K562 (cell line): ENCODE results near the gene USP13. TPM values are rescaled to one million over a fixed set of nuclear protein-coding genes. Genes with fewer than 3 reads are reported as not detected.

Experiments used
- NFIC ChIP-seq: fragments of 450-650 bp; IDR thresholded peaks from 2 replicates; pipeline ENCODE4 v1.6.1; 2017; ENCODE audit warnings: mild to moderate bottlenecking, inconsistent platforms
- POU5F1 ChIP-seq: fragments of 150-350 bp; IDR thresholded peaks from 2 replicates; pipeline ENCODE4 v1.6.1; 2014; ENCODE audit warnings: borderline replicate concordance, low read length, low read depth, mild to moderate bottlenecking; ENCODE audit not compliant: partially characterized antibody
- RBM17 ChIP-seq: fragments of 200-400 bp; formaldehyde crosslinking; IDR thresholded peaks from 2 replicates; pipeline ENCODE4 v1.6.1; 2017; ENCODE audit warnings: low read depth, mild to moderate bottlenecking, low read length, borderline replicate concordance
- TBP ChIP-seq: optimal IDR thresholded peaks from 2 replicates; pipeline ENCODE3; 2011; ENCODE audit warnings: low read depth, low read length, improper control_type of control experiment
- TFAM ChIP-seq: fragments of 250-450 bp; sonication (Bioruptor Pico); conservative IDR thresholded peaks from 2 replicates; pipeline ENCODE4 v1.5.0; 2021; ENCODE audit warnings: mild to moderate bottlenecking, moderate library complexity
- polyA plus RNA-seq, 8 experiments: library from polyadenylated mRNA; depleted of rRNA in 4 of 8; stranded (reverse) in 5 of 8; unstranded in 3 of 8; fragments of >200 nt; fragmentation: Nextera tagmentation in 2 of 8; fragmentation: Illumina TruSeq in 1 of 8; extraction: Ambion mirVana in 2 of 8; extraction: Trizol in 1 of 8; gene quantifications; 2 replicates each; pipeline versions ENCODE4 v1.2.1 to v1.2.3, GENCODE V29; 2011 to 2014; ENCODE audit warnings: inconsistent platforms in 1 of 8, missing spikeins in 1 of 8
- total RNA-seq, 7 experiments: library from RNA; depleted of rRNA in 6 of 7; stranded (reverse); fragments of >200 nt in 6 of 7; fragmentation: Illumina TruSeq in 2 of 7; extraction: Trizol in 2 of 7; gene quantifications; 2 replicates each; pipeline versions ENCODE4 v1.2.1 to v1.2.3, GENCODE V29; 2011 to 2021; ENCODE audit warnings: low replicate concordance in 1 of 7
- TF ChIP-seq, protein P1 (sequence below), 2 experiments: fragments of 200-800 bp in 1 of 2; sonication (Bioruptor generic) in 1 of 2; sonication (generic) in 1 of 2; formaldehyde crosslinking in 1 of 2; IDR thresholded peaks in 1 of 2; conservative IDR thresholded peaks in 1 of 2; 2 replicates each; pipeline versions ENCODE4 v1.5.0 to v1.6.1; 2016 to 2020; ENCODE audit warnings: missing compliant biosample characterization in 1 of 2, missing genetic modification characterization in 1 of 2, missing genetic modification reagents in 1 of 2
- TF ChIP-seq, protein P2 (sequence below): fragments of 450-650 bp; IDR thresholded peaks from 2 replicates; pipeline ENCODE4 v1.6.1; 2016; ENCODE audit warnings: mild to moderate bottlenecking, moderate library complexity
- TF ChIP-seq, protein P3 (sequence below): fragments of 250-450 bp; sonication (Bioruptor Pico); IDR thresholded peaks from 2 replicates; pipeline ENCODE4 v1.8.0; 2022; ENCODE audit warnings: moderate library complexity, mild to moderate bottlenecking, inconsistent platforms
- TF ChIP-seq, protein P4 (sequence below): fragments of 250-450 bp; sonication (Bioruptor Pico); IDR thresholded peaks from 2 replicates; pipeline ENCODE4 v1.4.0; 2020; ENCODE audit warnings: mild to moderate bottlenecking, moderate library complexity

Gene USP13
- total and polyA plus RNA-seq, 9 of the 15 experiments (the other 6 are each of a cell fraction or from before 2014, with no cell fraction given) = 0.11 to 2.3 (median 0.51) TPM

DNA sequence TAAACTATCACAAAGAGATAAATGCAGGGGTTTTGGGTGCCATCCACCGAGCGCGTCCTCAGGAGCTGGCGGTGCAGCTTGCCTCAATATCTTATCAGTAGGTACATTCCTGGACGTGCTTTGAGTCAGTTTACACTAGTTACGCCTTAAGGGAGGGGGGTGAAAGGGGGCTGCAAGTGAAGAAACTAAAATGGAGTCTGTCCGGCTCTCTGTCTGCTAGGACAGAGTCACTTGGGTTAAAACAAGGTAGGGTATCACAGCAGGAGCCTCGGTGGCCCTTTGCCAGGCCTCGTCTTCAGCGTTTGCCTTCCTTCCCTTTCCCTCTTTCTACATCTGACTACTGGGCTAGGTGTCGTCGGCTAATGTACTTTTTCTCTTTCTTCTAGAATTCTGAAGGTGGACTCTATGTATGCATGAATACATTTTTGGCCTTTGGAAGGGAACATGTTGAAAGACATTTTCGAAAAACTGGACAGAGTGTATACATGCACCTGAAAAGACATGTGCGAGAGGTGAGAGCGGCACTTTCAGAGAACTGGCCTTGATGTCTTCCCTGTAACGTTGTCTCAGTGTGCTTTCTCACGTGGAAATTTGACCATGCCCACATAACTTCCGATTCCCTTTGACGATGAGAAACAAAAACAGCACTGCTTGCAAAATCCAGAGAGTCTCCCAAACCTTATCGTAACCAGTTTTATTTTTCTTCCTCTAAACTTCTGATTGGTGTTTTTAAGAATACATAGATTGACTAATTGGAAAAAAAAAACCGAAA, 28.8 kb downstream of the USP13 start (continued):
- TF ChIP-seq, protein P1, sequence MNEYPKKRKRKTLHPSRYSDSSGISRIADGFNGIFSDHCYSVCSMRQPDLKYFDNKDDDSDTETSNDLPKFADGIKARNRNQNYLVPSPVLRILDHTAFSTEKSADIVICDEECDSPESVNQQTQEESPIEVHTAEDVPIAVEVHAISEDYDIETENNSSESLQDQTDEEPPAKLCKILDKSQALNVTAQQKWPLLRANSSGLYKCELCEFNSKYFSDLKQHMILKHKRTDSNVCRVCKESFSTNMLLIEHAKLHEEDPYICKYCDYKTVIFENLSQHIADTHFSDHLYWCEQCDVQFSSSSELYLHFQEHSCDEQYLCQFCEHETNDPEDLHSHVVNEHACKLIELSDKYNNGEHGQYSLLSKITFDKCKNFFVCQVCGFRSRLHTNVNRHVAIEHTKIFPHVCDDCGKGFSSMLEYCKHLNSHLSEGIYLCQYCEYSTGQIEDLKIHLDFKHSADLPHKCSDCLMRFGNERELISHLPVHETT (CRISPR knock-in tag; conservative IDR thresholded peaks at IDR 0.05 in 1 of 2, IDR thresholded peaks at IDR 0.05 in 1 of 2) = no peak
- TF ChIP-seq, protein P2, sequence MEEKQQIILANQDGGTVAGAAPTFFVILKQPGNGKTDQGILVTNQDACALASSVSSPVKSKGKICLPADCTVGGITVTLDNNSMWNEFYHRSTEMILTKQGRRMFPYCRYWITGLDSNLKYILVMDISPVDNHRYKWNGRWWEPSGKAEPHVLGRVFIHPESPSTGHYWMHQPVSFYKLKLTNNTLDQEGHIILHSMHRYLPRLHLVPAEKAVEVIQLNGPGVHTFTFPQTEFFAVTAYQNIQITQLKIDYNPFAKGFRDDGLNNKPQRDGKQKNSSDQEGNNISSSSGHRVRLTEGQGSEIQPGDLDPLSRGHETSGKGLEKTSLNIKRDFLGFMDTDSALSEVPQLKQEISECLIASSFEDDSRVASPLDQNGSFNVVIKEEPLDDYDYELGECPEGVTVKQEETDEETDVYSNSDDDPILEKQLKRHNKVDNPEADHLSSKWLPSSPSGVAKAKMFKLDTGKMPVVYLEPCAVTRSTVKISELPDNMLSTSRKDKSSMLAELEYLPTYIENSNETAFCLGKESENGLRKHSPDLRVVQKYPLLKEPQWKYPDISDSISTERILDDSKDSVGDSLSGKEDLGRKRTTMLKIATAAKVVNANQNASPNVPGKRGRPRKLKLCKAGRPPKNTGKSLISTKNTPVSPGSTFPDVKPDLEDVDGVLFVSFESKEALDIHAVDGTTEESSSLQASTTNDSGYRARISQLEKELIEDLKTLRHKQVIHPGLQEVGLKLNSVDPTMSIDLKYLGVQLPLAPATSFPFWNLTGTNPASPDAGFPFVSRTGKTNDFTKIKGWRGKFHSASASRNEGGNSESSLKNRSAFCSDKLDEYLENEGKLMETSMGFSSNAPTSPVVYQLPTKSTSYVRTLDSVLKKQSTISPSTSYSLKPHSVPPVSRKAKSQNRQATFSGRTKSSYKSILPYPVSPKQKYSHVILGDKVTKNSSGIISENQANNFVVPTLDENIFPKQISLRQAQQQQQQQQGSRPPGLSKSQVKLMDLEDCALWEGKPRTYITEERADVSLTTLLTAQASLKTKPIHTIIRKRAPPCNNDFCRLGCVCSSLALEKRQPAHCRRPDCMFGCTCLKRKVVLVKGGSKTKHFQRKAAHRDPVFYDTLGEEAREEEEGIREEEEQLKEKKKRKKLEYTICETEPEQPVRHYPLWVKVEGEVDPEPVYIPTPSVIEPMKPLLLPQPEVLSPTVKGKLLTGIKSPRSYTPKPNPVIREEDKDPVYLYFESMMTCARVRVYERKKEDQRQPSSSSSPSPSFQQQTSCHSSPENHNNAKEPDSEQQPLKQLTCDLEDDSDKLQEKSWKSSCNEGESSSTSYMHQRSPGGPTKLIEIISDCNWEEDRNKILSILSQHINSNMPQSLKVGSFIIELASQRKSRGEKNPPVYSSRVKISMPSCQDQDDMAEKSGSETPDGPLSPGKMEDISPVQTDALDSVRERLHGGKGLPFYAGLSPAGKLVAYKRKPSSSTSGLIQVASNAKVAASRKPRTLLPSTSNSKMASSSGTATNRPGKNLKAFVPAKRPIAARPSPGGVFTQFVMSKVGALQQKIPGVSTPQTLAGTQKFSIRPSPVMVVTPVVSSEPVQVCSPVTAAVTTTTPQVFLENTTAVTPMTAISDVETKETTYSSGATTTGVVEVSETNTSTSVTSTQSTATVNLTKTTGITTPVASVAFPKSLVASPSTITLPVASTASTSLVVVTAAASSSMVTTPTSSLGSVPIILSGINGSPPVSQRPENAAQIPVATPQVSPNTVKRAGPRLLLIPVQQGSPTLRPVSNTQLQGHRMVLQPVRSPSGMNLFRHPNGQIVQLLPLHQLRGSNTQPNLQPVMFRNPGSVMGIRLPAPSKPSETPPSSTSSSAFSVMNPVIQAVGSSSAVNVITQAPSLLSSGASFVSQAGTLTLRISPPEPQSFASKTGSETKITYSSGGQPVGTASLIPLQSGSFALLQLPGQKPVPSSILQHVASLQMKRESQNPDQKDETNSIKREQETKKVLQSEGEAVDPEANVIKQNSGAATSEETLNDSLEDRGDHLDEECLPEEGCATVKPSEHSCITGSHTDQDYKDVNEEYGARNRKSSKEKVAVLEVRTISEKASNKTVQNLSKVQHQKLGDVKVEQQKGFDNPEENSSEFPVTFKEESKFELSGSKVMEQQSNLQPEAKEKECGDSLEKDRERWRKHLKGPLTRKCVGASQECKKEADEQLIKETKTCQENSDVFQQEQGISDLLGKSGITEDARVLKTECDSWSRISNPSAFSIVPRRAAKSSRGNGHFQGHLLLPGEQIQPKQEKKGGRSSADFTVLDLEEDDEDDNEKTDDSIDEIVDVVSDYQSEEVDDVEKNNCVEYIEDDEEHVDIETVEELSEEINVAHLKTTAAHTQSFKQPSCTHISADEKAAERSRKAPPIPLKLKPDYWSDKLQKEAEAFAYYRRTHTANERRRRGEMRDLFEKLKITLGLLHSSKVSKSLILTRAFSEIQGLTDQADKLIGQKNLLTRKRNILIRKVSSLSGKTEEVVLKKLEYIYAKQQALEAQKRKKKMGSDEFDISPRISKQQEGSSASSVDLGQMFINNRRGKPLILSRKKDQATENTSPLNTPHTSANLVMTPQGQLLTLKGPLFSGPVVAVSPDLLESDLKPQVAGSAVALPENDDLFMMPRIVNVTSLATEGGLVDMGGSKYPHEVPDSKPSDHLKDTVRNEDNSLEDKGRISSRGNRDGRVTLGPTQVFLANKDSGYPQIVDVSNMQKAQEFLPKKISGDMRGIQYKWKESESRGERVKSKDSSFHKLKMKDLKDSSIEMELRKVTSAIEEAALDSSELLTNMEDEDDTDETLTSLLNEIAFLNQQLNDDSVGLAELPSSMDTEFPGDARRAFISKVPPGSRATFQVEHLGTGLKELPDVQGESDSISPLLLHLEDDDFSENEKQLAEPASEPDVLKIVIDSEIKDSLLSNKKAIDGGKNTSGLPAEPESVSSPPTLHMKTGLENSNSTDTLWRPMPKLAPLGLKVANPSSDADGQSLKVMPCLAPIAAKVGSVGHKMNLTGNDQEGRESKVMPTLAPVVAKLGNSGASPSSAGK = peak; percentile 34; the same call in 1 of the 2 replicates
- TF ChIP-seq, protein P3, sequence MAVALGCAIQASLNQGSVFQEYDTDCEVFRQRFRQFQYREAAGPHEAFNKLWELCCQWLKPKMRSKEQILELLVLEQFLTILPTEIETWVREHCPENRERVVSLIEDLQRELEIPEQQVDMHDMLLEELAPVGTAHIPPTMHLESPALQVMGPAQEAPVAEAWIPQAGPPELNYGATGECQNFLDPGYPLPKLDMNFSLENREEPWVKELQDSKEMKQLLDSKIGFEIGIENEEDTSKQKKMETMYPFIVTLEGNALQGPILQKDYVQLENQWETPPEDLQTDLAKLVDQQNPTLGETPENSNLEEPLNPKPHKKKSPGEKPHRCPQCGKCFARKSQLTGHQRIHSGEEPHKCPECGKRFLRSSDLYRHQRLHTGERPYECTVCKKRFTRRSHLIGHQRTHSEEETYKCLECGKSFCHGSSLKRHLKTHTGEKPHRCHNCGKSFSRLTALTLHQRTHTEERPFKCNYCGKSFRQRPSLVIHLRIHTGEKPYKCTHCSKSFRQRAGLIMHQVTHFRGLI = no peak
- TF ChIP-seq, protein P4, sequence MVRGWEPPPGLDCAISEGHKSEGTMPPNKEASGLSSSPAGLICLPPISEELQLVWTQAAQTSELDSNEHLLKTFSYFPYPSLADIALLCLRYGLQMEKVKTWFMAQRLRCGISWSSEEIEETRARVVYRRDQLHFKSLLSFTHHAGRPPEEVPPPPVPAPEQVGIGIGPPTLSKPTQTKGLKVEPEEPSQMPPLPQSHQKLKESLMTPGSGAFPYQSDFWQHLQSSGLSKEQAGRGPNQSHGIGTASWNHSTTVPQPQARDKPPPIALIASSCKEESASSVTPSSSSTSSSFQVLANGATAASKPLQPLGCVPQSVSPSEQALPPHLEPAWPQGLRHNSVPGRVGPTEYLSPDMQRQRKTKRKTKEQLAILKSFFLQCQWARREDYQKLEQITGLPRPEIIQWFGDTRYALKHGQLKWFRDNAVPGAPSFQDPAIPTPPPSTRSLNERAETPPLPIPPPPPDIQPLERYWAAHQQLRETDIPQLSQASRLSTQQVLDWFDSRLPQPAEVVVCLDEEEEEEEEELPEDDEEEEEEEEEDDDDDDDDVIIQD (CRISPR knock-in tag) = no peak
- TF ChIP-seq NFIC (peak; percentile 27; the same call in 1 of the 2 replicates), TBP (no peak), TFAM (CRISPR knock-in tag) (no peak), POU5F1 (no peak), RBM17 (no peak)
